GM18526 (cell line): Measurements from ENCODE around the gene WRAP73.

Experiments used
- POLR2A ChIP-seq: IDR thresholded peaks from 3 replicates; pipeline ENCODE4 v1.6.1; 2011; ENCODE audit not compliant: insufficient read length; ENCODE audit errors: extremely low read depth

WRAP73 gene, protein sequence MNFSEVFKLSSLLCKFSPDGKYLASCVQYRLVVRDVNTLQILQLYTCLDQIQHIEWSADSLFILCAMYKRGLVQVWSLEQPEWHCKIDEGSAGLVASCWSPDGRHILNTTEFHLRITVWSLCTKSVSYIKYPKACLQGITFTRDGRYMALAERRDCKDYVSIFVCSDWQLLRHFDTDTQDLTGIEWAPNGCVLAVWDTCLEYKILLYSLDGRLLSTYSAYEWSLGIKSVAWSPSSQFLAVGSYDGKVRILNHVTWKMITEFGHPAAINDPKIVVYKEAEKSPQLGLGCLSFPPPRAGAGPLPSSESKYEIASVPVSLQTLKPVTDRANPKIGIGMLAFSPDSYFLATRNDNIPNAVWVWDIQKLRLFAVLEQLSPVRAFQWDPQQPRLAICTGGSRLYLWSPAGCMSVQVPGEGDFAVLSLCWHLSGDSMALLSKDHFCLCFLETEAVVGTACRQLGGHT

DNA sequence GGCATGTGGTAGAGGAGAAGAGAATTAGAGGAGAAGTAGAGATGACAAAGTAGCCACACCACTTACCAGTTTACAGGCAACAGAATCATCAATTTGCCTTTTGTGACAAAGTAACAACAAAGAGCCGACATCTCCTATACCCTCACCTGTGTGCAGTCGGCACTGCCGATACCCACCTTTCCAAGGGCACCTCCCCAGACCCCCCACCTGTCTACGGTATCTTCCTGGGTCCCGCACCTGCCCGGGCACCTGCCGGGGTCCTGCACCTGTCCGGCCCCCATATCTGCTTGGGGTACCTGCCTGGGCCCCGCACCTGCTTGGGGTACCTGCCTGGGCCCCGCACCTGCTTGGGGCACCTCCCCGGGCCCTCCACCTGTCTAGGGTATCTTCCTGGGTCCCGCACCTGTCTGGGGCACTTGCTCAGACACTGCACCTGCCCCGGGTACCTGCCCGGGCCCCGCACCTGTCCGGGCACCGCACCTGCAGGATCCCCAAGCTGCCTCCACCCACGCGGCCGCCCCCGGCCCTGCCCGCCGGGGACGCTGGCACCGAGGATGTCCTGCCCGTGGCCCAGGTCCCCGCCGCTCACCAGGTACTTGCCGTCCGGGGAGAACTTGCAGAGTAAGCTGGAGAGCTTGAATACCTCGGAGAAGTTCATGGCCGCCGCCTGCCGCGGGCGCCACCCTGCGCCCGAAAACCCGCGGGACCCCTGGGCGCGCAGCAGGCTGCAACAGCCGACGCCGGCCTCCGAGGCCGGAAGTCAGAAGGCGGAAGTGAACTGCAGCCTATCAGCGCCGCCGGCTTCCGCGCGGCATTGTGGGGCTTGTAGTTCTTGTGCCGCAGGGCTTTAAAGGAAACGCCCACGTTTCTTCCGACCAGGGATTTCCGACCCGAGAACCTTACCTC lies at the start of gene WRAP73:
Gene WRAP73 (minus strand): TSS at position 762 of the 906 bp plus-strand sequence. CDS start 104 bp downstream, at position 658.
- peak; percentile 74 for TF ChIP-seq POLR2A

DNA sequence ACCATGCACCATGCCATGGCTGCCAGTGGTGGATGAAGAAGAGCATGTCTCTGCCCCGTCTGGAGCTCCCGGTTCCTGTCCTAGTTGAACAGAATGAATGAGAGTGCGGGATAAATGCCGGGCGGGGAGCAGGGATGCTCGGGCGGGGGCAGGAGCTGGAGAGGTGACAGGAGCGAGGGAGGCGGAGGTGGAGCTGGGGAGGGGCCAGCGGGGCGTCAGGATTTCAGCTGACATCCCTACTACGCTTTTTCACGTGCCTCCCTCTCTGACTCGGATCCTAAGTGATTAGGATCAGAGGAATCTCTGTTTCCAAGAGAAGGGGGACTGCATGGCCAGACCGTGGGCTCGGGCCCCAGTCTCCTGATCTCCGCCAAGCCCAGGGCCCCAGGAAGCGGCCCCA lies 49.7 kb upstream of the WRAP73 start:
- TF ChIP-seq POLR2A: no peak

DNA sequence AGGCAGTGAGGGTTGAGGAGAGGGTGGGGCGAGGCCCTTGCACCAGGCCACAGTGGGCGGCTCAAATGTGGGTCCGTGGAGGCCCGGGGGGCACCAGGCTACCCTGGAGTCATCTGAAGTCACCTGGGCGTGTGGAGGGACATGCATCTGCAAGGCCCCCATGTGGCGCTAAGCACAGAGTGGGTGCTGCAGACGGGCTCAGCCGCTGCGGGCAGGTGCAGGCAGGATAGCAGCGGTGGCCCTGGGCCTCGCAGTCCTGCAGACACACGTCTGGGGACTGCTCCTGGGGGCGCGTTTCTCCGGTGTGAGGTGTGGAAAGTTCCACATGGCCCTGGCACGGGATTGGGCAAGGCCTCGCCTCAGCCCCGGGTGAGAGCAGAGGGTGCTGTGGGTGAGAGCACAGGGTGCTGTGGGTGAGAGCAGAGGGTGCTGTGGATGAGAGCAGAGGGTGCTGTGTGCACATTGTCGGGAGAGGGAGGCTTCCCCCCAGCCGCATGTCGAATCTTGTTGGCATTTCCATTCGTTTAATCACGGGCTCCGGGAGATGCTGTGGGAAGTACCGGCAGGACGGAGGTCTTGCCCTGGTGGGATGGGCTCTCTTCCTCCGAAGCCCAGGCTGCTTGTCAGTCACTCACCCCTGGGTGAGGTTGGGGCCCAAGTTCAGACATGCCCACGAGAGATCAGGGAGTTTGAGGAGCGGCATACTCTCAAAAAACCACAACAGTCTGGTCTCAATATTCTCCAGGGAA lies 48.9 kb upstream of the WRAP73 start:
- TF ChIP-seq POLR2A: no peak

DNA sequence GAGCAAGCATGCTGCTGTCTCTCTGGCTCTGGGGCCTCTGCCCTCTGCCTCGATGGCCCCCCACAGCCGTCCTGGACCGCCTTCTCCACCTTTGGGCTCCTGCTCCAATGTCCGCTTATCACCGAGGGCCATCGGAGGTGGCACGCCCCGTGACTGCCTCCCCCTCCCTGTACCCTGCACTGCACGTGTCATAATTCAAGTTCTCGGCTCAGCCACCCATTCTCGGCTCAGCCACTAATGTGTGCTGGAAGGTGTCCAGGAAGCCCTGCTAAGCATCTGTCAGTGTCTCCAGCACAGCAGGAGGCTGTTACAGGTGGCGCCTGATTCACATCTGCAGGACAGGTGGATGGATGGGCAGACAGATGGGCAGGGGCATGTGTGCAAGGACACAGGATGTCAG lies 47.9 kb upstream of the WRAP73 start:
- no peak for TF ChIP-seq POLR2A

DNA sequence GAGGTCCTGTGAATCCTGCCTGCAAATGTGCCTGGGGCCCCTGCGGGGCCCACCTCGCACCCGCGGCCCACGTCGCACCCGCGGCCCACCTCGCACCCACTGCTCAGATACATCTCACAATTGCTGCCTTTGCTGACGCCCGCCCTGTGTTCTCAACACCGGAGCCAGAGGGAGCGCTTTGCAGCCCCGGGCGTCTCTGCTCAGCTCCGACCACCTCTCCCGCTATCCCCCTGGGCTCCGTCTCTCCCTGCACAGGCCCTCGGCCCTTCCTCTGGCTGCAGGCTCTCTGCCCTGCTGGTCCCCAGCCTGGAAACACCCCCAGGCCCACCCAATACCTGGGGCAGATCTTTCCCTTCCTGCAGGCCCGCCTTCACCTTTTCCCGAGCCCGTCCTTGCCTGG lies 47.2 kb upstream of the WRAP73 start:
- no peak for TF ChIP-seq POLR2A

DNA sequence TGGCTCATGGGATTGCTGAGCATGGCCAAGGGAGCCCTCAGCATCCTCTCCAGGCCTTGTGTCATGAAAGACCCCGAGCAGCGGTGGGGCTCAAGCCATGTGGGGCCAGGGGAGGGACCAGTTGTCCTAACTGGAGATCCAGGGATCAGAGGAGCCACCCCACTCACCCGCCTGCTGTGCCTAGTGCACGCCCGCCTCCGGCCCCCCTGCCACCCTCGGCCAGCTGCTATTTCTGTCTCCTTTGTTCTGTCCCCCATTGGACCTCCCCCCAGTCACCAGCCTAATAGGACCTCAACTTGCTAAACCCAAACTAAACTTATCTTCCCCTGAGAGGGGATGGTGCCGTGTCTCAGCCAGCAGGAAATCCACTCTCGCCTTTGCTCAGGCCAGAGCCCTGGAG lies 46.8 kb upstream of the WRAP73 start:
- TF ChIP-seq POLR2A: no peak

DNA sequence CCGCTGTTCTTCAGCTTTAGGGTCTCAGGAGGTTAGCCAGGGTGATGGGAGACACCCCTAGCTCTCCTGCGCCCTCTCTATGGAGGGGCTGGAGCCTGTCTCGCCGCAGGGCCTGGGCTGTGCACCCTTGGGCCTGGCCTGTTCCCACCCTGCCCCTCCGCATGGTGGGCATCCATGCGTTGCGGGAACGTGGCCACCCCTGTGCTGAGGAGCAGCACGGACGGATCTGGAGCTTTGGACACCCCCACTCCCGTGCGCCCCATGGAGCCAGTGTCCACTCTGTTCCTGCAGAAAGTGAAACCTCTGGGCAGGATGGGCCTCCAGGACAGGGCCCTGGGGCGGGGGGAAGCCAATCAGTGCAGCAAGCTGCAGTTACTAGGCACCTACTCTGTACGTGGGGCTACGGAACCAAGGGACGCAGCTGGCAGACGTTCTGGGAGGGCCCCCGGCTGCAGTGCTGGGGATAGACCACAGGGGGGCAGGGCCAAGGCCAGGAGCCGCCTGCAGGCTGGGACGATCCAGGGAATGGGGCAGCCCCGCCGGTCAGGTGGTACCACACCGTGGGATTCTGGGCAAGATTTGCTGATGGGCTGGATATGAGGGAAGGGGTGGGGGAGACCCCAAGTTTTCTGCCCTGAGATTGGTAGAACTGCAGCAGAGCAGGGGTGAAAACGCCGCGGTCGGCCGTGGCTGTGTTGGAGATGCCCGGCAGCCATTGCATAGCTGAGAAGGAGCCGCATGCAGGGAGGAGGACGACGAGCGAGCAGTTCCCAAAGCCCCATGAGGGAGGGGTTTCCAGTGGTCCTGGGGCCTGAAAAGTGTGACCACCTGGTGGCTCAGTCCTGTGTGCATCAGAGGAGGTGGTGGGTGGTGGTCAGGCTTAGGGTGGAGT lies 45.7 kb upstream of the WRAP73 start:
- TF ChIP-seq POLR2A: no peak

DNA sequence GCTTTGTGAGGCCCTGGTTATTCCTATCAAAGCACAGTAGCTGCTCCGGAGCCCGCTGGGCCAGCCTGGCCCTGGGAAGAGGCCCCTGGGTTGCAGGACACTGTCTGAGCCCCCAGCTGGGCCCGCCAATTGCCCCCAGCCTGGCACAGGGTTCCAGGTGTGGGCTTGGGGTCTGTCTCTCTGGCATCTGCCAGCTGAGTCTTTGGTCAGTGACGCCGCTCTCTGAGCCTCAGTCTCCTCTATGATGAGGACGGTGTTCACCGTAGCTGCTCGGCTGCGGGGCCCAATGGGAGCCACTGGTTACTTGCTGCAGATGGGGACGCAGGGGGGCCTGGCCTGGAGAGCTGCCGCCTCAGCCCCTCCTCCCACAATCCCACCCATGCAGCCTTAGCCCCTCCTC lies 43.4 kb upstream of the WRAP73 start:
- TF ChIP-seq POLR2A: no peak

DNA sequence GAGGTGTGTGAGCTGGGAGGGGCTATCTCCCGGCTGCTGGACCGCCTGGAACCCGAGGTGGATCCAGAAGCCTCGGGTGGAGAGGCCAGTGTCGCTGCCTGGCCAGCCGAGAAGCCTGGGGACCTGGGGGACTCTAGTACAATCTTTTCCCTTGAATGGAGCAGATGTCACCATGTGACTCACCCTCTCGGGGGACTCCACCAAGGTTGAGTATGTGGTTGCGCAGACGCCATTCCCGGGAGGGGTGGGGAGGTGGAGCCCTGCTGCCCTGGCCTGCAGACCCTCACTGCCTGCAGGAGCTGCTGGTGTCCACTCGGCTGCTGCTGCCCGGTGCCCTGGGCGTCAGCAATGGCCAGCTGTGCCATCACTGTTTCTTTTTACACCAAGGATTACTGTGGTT lies 42.7 kb upstream of the WRAP73 start:
- TF ChIP-seq POLR2A: no peak

DNA sequence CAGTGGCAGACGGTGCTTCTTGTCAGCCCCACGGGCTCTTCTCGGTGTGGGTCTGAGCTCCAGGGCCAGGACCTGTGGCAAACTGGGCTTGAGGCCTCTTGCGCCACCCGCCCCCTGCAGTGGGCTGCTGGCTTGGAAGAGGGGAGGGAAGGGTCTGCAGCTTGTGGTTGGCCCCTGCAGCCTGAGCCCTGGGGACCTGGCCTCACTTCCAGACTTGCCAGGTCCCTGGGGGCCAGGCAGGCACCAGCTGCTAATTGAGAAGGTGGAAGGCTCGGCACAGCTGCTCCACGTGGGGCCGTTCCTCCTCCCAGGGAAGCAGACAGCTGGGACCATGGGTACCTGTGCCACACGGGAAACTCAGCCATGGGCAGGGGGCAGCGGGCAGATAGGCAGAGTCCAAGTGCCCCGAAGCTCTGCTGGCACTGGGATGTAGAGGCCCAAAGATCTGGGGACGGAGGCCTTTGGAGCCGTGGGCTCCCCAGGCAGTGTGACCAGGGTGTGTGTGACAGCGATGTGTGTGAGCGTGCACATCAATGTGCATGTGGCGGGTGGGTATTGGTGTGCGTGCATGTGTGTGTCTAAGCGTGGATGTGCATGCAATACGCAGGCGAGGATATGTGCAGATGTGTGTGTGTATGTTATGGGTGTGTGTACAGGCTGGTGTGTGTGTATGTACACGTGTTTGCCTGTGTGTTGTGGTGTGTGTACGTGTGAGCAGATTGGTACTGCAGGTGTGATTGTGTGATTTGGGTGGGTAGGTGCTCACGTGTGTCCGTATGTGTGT lies 41.7 kb upstream of the WRAP73 start:
- no peak for TF ChIP-seq POLR2A

DNA sequence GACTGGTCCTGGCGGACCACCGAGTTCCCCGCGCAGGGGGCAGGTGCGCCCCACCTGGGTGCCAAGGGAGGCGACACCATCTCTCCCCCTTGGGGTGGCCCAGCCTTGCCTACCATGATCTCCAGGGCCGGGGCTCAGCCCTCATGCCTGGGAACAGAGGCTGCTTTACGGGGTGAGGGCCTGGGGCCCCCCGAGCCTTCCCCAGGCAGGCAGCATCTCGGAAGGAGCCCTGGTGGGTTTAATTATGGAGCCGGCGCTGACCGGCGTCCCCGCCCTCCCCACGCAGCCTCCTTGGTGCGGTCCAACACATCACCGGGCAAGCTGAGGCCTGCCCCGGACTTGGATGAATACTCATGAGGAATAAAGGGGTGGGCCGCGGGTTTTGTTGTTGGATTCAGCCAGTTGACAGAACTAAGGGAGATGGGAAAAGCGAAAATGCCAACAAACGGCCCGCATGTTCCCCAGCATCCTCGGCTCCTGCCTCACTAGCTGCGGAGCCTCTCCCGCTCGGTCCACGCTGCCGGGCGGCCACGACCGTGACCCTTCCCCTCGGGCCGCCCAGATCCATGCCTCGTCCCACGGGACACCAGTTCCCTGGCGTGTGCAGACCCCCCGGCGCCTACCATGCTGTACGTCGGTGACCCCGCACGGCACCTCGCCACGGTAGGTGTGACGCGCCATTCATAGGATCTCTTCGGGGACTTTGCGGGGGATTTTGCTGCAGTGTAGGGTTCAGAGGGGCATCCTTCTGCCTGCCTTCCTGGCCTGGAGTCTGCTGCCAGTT lies 40.6 kb upstream of the WRAP73 start:
- TF ChIP-seq POLR2A: no peak

DNA sequence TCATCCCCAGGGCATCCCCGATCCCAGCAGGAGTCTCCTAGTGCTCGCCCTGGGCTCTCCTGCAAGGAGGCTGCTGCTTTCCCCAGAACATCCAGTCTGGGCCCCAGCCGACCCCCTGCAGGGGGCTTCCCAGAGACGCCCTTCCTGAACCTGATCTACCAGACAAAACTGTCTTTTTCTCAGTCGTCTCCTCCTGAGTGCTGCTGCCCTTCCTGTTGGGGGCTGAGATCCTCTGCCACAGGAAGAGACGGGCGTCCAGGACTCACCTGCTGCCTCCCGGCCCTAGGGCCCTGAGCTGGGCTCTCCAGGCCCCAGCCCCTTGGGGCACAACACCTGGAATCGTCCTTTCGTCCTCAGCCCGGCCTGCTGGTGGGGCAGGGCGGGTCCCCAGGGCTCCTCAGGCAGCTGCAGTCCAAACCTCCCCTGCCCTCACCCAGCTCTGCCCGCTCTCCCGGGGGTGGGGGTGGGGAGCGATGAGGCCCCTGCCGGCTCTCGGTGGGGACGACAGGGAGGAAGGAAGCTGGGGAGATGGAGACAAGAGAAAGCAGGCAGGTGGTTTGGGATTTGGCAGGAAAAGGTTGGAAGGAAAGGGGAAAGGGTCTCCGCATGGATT lies 39.3 kb upstream of the WRAP73 start:
- no peak for TF ChIP-seq POLR2A
